GM18858 (cell line): ENCODE measurements around the gene ACOT8.
"Not testable (repeated sequence)": the region's sequence is repeated elsewhere in the genome, so short reads cannot be mapped to it uniquely, and the experiment has no call there.

Experiments
- ATAC-seq: cut with Tn5 transposase; IDR thresholded peaks from one replicate; pipeline ENCODE4 v1.9.1; 2021; ENCODE audit not compliant: unreplicated experiment

The ACOT8 gene

GRCh38 chr20:45857114-45857881 is at the start of gene ACOT8, which contains the start of gene ZSWIM3:
Gene ACOT8 (minus strand): TSS chr20:45857392. CDS start chr20:45857315, 77 bp downstream.
Gene ZSWIM3 (plus strand): TSS chr20:45857614. CDS start chr20:45857826, 212 bp downstream.
- peak; percentile 92 for ATAC-seq

GRCh38 chr20:45905505-45906079 is 48.4 kb upstream of the ACOT8 start:
- ATAC-seq = no peak

GRCh38 chr20:45904583-45905504 is 47.7 kb upstream of the ACOT8 start:
- ATAC-seq = no peak

DNA sequence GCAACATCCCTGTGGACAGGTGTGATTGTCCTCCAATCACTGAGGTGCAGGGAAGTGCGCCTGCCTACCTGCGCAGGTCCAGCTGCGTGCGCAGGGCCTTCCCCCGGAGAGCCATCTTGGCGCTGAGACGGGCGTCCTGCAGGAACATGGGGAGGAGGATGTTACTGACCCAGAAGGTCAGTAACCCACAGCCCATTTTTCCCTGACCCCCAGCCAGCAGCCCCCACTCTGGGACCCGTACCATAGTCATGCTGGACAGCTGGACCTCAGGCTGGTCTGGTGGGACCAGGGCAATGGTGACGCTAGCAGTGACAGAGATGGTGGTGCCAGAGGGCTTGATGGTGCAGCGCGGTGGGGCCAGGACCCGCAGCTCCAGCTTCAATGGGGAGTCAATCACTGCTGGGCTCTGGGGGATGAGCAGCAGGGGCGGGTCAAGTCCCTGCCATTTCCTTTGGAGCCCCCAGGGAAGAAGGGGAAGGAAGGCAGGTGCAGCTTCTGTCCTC is 45.1 kb upstream of the ACOT8 start:
- ATAC-seq = no peak

DNA sequence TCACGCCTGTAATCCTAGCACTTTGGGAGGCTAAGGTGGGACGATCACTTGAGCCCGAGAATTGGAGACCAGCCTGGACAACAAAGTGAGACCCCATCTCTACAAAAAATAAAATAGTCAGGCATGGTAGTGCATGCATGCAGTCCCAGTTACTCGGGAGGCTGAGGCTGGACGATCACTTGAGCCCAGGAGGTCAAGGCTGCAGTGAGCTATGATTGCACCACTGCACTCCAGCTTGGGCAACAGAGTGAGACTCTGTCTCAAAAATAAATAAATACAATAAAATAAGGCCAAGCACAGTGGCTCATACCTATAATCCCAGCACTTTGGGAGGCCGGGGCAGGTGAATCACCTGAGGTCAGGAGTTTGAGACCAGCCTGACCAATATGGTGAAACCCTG is 44.1 kb upstream of the ACOT8 start:
- ATAC-seq = not testable (repeated sequence)

DNA sequence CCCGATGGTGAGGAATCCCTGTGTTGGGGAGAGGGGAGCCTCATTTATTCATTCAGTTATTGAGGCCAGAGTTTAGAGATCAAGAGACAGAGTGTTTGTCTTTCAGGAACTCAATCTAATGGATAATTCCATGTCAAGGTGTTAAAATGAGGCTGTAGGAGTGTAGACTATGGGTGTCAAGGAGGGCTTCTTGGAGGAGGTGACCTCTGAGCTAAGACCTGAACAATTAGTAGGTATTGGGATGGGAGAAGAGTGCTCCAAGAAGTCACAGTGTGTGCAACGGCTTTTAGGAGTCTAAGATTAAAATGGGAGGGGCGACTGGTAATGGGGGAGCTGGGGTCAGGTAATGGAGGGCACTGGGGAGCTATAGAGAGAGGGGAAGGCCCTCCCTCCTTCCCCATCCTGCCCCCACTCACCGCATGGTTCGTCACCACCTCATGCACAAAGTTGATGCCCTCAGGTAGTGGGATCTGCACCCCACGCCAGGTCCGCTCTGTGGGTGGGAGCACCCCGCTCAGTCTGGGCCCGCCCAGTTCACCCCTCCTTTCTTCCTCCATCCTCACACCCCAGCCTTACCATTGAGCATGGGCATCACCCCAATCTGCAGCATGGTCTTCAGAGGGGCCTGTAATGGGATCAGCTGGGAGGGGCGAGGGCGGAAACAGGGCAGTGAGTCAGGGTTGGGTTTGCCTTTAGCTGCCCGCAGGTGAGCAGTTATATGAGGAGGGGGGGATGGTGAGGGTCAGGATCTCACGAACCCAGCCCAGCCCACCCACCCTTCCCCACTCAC is 42.0 kb upstream of the ACOT8 start:
- no peak for ATAC-seq

GRCh38 chr20:45898285-45898684 is 41.1 kb upstream of the ACOT8 start:
- no peak for ATAC-seq

- no peak for ATAC-seq
Measured at GRCh38 chr20:45897692-45898091, 40.5 kb upstream of the ACOT8 start.

DNA sequence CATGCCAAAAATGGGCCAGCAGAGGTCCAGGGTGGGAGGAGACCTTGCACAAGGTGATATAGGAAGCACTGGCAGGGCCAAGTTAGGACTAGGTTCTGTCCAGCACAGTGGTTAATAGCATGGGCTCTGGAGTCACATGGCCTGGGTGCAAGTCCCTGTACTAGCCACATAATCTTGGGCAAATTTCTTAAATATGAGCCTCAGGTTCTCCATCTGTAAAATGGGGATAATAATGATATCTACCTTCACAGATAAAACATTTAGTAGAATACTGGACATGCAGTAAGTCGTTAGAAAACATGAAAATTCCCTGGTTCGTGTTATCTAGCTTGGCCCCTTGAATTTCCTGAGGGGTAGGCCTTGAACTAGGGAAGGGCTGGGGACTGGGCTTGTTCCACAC is 40.1 kb upstream of the ACOT8 start:
- no peak for ATAC-seq

DNA sequence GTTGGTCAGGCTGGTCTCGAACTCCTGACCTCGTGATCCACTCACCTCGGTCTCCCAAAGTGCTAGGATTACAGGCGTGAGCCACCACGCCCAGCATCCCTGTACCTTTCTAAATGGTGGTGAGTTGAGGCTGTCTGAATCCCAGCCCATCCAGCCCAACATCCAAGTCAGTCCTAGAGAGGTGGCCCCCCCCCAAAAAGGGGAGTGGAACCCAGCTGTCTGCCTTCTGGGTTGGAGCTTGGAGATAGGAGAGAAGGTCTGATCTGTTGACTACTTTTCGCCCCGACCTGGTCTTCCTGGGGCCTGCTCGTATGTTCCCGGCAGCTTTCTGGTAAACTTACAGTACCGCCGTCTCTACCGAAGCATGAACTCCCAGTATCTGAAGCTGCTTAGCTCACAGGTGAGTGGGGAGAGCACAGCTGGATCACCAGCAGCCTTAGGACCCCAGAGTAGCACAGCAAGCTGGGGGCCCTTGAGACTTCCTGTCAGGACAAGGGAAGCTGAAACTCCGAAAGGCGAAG is 39.5 kb upstream of the ACOT8 start:
- no peak for ATAC-seq

DNA sequence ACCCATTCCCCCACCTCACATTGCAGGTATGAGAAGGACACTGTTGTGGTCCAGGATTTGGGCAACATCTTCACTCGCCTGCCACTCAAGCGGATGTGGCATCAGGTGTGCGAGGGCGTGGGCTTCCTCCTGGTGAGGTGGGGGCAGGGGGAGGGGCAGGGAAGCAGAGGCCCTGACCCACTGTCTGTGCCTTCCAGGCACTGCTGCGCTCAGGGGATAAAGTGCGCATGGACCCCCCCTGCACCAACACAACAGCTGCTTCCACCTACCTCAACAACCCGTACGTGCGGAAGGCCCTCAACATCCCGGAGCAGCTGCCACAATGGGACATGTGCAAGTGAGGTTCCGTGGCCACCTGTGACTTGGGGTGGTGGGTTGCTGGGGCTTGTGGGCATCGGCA is 37.6 kb upstream of the ACOT8 start:
- no peak for ATAC-seq

DNA sequence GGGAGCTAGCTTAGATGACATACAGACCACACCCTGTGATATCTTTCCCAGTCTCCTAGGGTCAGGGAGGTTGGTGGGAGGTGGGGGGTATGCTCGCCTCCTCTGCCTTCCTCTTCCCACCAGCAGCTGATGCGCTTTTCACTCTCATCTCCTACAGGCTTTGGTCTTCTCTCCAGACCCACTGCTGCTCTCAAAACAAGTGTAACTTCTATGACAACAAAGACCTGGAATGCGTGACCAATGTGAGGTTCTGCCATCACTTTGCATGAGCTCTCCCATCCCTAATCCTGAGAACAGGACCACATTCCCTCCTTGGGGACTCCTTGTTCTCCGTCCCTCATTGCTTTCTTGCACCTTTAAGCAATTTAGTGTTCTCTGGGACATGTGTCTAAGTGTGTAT is 36.6 kb upstream of the ACOT8 start:
- ATAC-seq = no peak

- ATAC-seq = no peak
Measured at GRCh38 chr20:45892828-45893500, 35.8 kb upstream of the ACOT8 start.

- no peak for ATAC-seq
Measured at GRCh38 chr20:45892049-45892825, 35.0 kb upstream of the ACOT8 start.

- peak; percentile 62 for ATAC-seq
Measured at GRCh38 chr20:45890985-45891983, 34.1 kb upstream of the ACOT8 start, which contains the start of the genes CTSA and NEURL2. Gene CTSA (plus strand): TSS chr20:45891335. CDS start chr20:45891569, 234 bp downstream. Gene NEURL2 (minus strand): TSS chr20:45891208. CDS start chr20:45890991, 217 bp downstream.

DNA sequence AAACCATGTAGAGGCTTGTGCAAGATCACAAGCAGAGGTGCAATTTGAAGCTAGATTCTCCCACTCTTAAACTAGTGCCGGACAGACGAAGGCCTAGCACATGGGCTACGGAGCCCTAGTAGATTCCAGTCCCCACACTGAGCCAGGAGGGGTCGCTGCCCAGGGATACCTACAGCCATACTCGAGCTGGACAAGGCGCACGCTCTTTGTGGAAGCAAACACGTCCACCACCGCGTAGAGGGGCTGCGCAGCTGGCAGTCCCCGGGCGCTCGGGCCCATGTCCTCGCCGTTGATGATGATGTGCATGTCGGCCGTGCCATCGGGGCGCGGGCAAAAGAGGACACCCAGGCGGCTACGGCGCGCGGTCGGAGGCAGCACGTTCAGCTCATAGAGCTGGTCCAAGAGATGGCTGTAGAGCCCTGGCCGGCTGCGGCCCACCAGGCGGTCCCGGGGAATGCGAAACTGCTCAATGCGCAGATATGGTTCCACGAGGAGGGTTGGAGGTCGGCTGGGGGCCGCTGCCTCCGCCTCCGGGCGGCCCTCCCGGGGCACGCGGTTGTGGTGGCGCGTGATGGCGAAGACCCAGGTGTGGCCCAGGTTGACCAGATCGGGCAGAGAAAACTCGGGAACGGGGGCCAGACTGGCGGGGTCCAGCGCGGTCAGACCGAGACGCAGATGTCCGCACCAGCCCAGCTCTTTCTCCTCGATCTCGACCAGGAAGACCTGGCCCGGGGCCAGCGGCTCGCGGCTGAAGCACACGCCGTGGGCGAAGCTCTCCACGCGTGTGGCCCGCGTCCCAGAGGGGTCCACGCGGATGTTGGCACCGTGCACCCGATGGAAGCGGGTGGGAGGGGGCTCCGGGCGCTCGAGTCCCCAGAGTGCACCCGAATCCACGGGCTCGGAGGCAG is 33.1 kb upstream of the ACOT8 start:
- no peak for ATAC-seq

DNA sequence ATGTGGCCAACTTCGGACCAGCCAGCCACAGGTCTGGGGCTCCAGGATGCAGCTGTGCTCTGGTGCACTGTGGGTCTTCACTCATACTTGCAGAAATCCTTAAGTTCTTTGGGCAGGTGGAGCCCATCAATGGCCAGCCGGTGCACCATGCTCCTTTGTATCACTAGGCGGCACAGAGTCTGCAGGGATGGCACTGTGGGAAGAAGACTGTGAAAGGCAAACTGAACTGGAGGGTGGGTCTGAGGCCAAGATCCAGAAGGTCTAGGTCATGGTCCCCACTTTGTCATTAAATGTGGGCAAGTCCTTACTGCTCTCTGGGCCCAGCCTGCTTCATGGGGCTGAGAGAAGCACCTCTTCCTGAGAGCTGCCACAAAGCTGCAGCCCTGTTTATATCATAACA is 31.5 kb upstream of the ACOT8 start:
- no peak for ATAC-seq
